Naive thymus-derived CD4-positive, alpha-beta T cell (primary cell): ENCODE results near the gene USP36. TPM values are rescaled to one million over a fixed set of nuclear protein-coding genes. Genes with fewer than 3 reads are reported as not detected.
A peak's percentile ranks its signal among the peaks of the same experiment; 100 is the strongest.

Experiments used
- ATAC-seq: fragments of 150-1000 bp; cut with Tn5 transposase; 2 replicates; pipeline ENCODE4 v1.10.0; 2021; ENCODE audit warnings: mild to moderate bottlenecking, moderate library complexity
- CTCF ChIA-PET: fragments of 350-600 bp; sonication (Branson Sonifier 250); formaldehyde crosslinking; loops from one replicate; lab custom pipeline; 2021; ENCODE audit warnings: antibody characterized with exemption; lab: Charles Lee
- POLR2A ChIA-PET: fragments of 350-600 bp; sonication (Branson Sonifier 250); formaldehyde crosslinking; loops from one replicate; lab custom pipeline; 2021; ENCODE audit warnings: antibody characterized with exemption, inconsistent platforms; lab: Charles Lee
- DNase-seq, 9 donors: peaks; one replicate each; pipeline versions ENCODE4 v3.0.0 to v3.0.0-alpha.2; 2020 to 2022; ENCODE audit warnings: mixed read lengths in 1 of 9
- H3K27ac ChIP-seq: one replicate; pipeline ENCODE4 v1.7.0; 2013; ENCODE audit warnings: mild to moderate bottlenecking, low read depth, low read length, moderate library complexity
- H3K27me3 ChIP-seq, 2 donors: one replicate each; pipeline ENCODE4 v1.7.0; 2013; ENCODE audit warnings: low read length in 2 of 2, mild to moderate bottlenecking in 2 of 2, moderate library complexity in 2 of 2; ENCODE audit not compliant: control insufficient read depth in 2 of 2, insufficient read depth in 2 of 2
- H3K36me3 ChIP-seq, 3 experiments: 1 replicate in 2 of 3; 2 replicates in 1 of 3; pipeline ENCODE4 v1.7.0; 2013; ENCODE audit warnings: low read length in 3 of 3, mild to moderate bottlenecking in 3 of 3, moderate library complexity in 1 of 3; ENCODE audit not compliant: insufficient read depth in 3 of 3, control insufficient read depth in 2 of 3
- H3K4me1 ChIP-seq, 2 donors: one replicate each; pipeline ENCODE4 v1.7.0; 2013; ENCODE audit warnings: low read length in 2 of 2, mild to moderate bottlenecking in 2 of 2, moderate library complexity in 1 of 2; ENCODE audit not compliant: control insufficient read depth in 2 of 2, insufficient read depth in 2 of 2
- H3K4me3 ChIP-seq: 2 replicates; pipeline ENCODE4 v1.7.0; 2013; ENCODE audit warnings: mild to moderate bottlenecking, low read length
- H3K9me3 ChIP-seq, 3 experiments: 1 replicate in 2 of 3; 2 replicates in 1 of 3; pipeline ENCODE4 v1.7.0; 2013; ENCODE audit warnings: low read length in 3 of 3; ENCODE audit not compliant: control insufficient read depth in 2 of 3
- H3K27ac Mint-ChIP-seq, 9 donors: one replicate each; pipeline ENCODE4 v1.8.0; 2020 to 2022; ENCODE audit warnings: mixed read lengths in 9 of 9, mild to moderate bottlenecking in 8 of 9, moderate library complexity in 5 of 9, inconsistent platforms in 2 of 9
- H3K27me3 Mint-ChIP-seq, 5 donors: one replicate each; pipeline ENCODE4 v1.8.0; 2021 to 2022; ENCODE audit warnings: mixed read lengths in 5 of 5, mild to moderate bottlenecking in 1 of 5
- H3K36me3 Mint-ChIP-seq, 5 donors: one replicate each; pipeline ENCODE4 v1.8.0; 2020 to 2022; ENCODE audit warnings: mixed read lengths in 5 of 5, mild to moderate bottlenecking in 3 of 5, inconsistent platforms in 1 of 5
- H3K4me1 Mint-ChIP-seq, 7 donors: one replicate each; pipeline ENCODE4 v1.8.0; 2020 to 2022; ENCODE audit warnings: mixed read lengths in 7 of 7, mild to moderate bottlenecking in 3 of 7, inconsistent platforms in 1 of 7
- H3K4me3 Mint-ChIP-seq, 10 donors: one replicate each; pipeline ENCODE4 v1.8.0; 2020 to 2022; ENCODE audit warnings: mild to moderate bottlenecking in 10 of 10, mixed read lengths in 10 of 10, moderate library complexity in 6 of 10, inconsistent platforms in 2 of 10
- H3K9me3 Mint-ChIP-seq, 11 donors: one replicate each; pipeline ENCODE4 v1.8.0; 2020 to 2022; ENCODE audit warnings: mixed read lengths in 11 of 11, mild to moderate bottlenecking in 4 of 11, inconsistent platforms in 1 of 11, moderate library complexity in 1 of 11
- intact Hi-C, 2 donors: fragments of 100-400 bp; cut with micrococcal nuclease; formaldehyde crosslinking; loops; one replicate each; pipeline ENCODE4 v1.15.1; 2023
- polyA plus RNA-seq, 2 donors: library from polyadenylated mRNA; unstranded; fragments of 300-500 nt; fragmentation: Illumina TruSeq; gene quantifications; one replicate each; pipeline ENCODE4 v1.2.3, GENCODE V29; 2021
- total RNA-seq, 6 experiments: library from RNA in 5 of 6; stranded (reverse) in 5 of 6; gene quantifications; 1 replicate in 5 of 6; 2 replicates in 1 of 6; pipeline ENCODE4 v1.2.3 and lab custom pipeline; 2021 to 2026

The USP36 gene
- total and polyA plus RNA-seq, 7 experiments from 2014 or later, result 37.4 to 414 (median 148) TPM

- no peak for ATAC-seq
- Histone ChIP-seq H3K36me3 (peaks cover 0 to 6% (median 0%) of the 10 kb centered on the region in 3 experiments), H3K9me3 (no peaks in the 10 kb centered on the region), H3K4me3 (peak overlapping the region; percentile 49), H3K27ac (peak overlapping the region; percentile 94), H3K27me3 (no peaks in the 10 kb centered on the region), H3K4me1 (peaks cover 41 to 50% of the 10 kb centered on the region in 2 donors)
- Mint-ChIP-seq H3K4me1 (peaks cover 22 to 58% (median 47%) of the 10 kb centered on the region in 7 donors), H3K36me3 (peaks cover 0 to 38% (median 6%) of the 10 kb centered on the region in 5 donors), H3K27me3 (no peaks in the 10 kb centered on the region), H3K27ac (peak overlapping the region in 8 of 9 donors; percentile 82 to 97 (median 94)), H3K4me3 (peak overlapping the region in 8 of 10 donors; percentile 76 to 97 (median 84)), H3K9me3 (peaks cover 0 to 1% (median 0%) of the 10 kb centered on the region in 11 donors)
- intact Hi-C loops, result loop anchor here in 1 of 2 donors (5.0 kb wide), 2 partner anchors 41 to 421 kb away; no protein-coding TSS in a partner anchor
- ChIA-PET CTCF (interaction anchor here (0.7 to 1.0 kb wide), 3 partner anchors 11 to 43 kb away, joined by 3 to 6 read pairs (median 4); no protein-coding TSS in a partner anchor), POLR2A (interaction anchor here (0.5 to 2.2 kb wide), 15 partner anchors 9 to 62 kb away, joined by 3 to 10 read pairs (median 4); partner anchors contain the start of gene USP36)
- peak in 3 of 9 donors; percentile 32 to 43 (median 42) for DNase-seq
These were observed 62.7 kb downstream of the USP36 start for GRCh38 chr17:78777881-78778280.

GRCh38 chr17:78774956-78775571, 65.5 kb downstream of the USP36 start:
- ATAC-seq (peak; percentile 55), DNase-seq (peak in 7 of 9 donors; percentile 49 to 71 (median 55))
- Mint-ChIP-seq H3K27me3 (no peaks in the 10 kb centered on the region), H3K36me3 (peaks cover 0 to 47% (median 15%) of the 10 kb centered on the region in 5 donors), H3K4me3 (peak overlapping the region in 8 of 10 donors; percentile 85 to 98 (median 92)), H3K9me3 (peaks cover 0 to 1% (median 0%) of the 10 kb centered on the region in 11 donors), H3K4me1 (peaks cover 34 to 79% (median 69%) of the 10 kb centered on the region in 7 donors), H3K27ac (peak overlapping the region in 8 of 9 donors; percentile 91 to 98 (median 97))
- H3K27me3 ChIP-seq, result no peaks in the 10 kb centered on the region
- H3K4me1 ChIP-seq, result peaks cover 67 to 71% of the 10 kb centered on the region in 2 donors
- H3K36me3 ChIP-seq, result no peaks in the 10 kb centered on the region
- H3K4me3 ChIP-seq, result peak overlapping the region; percentile 55
- ChIA-PET POLR2A (interaction anchor here (0.5 to 3.6 kb wide), 17 partner anchors 9 to 54 kb away, joined by 3 to 19 read pairs (median 4); no protein-coding TSS in a partner anchor), CTCF (interaction anchor here (0.5 to 1.7 kb wide), 5 partner anchors 9 to 90 kb away, joined by 3 to 6 read pairs (median 4); no protein-coding TSS in a partner anchor)
- H3K27ac ChIP-seq, result peak overlapping the region; percentile 81
- H3K9me3 ChIP-seq, result no peaks in the 10 kb centered on the region
- intact Hi-C loops, result loop anchor here (1.0 to 5.0 kb wide), 6 partner anchors 9 to 418 kb away; no protein-coding TSS in a partner anchor

- peaks cover 28 to 73% (median 67%) of the 10 kb centered on the region in 7 donors for H3K4me1 Mint-ChIP-seq
- no peaks in the 10 kb centered on the region for H3K27me3 Mint-ChIP-seq
- CTCF ChIA-PET, result interaction anchor here (0.5 to 1.2 kb wide), 3 partner anchors 9 to 38 kb away, joined by 3 to 4 read pairs (median 3); no protein-coding TSS in a partner anchor
- H3K4me3 Mint-ChIP-seq, result peak overlapping the region in 8 of 10 donors; percentile 85 to 98 (median 92)
- H3K9me3 ChIP-seq, result no peaks in the 10 kb centered on the region
- peak overlapping the region; percentile 55 for H3K4me3 ChIP-seq
- H3K36me3 ChIP-seq, result no peaks in the 10 kb centered on the region
- H3K36me3 Mint-ChIP-seq, result peaks cover 0 to 41% (median 13%) of the 10 kb centered on the region in 5 donors
- H3K27ac Mint-ChIP-seq, result peak overlapping the region in 8 of 9 donors; percentile 91 to 98 (median 97)
- ATAC-seq, result peak; percentile 34
- POLR2A ChIA-PET, result interaction anchor here (0.5 to 3.6 kb wide), 12 partner anchors 9 to 54 kb away, joined by 3 to 19 read pairs (median 4); no protein-coding TSS in a partner anchor
- peaks cover 0 to 1% (median 0%) of the 10 kb centered on the region in 11 donors for H3K9me3 Mint-ChIP-seq
- peaks cover 70 to 77% of the 10 kb centered on the region in 2 donors for H3K4me1 ChIP-seq
- H3K27me3 ChIP-seq, result no peaks in the 10 kb centered on the region
- intact Hi-C loops, result no loop called here
- H3K27ac ChIP-seq, result peak overlapping the region; percentile 81
- DNase-seq, result peak in 1 of 9 donors; percentile 26
These were observed 66.2 kb downstream of the USP36 start for GRCh38 chr17:78774453-78774852.

- Mint-ChIP-seq H3K27me3 (no peaks in the 10 kb centered on the region), H3K9me3 (peaks cover 0 to 1% (median 0%) of the 10 kb centered on the region in 11 donors), H3K27ac (peak overlapping the region in 8 of 9 donors; percentile 82 to 99 (median 96)), H3K4me1 (peaks cover 26 to 60% (median 51%) of the 10 kb centered on the region in 7 donors), H3K36me3 (peaks cover 0 to 30% (median 9%) of the 10 kb centered on the region in 5 donors), H3K4me3 (peak overlapping the region in 8 of 10 donors; percentile 81 to 95 (median 84))
- ChIA-PET POLR2A (interaction anchor here (0.7 to 12.1 kb wide), 6 partner anchors 9 to 1327 kb away, joined by 3 to 122 read pairs (median 7); partner anchors contain the start of gene CYTH1), CTCF (interaction anchor here (0.6 to 1.4 kb wide), 5 partner anchors 8 to 1590 kb away, joined by 3 to 4 read pairs (median 3); no protein-coding TSS in a partner anchor)
- ATAC-seq, result peak; percentile 24
- H3K27me3 ChIP-seq, result no peaks in the 10 kb centered on the region
- intact Hi-C loops, result loop anchor here in 1 of 2 donors (1.0 kb wide), 3 partner anchors 8 to 24 kb away; no protein-coding TSS in a partner anchor
- H3K27ac ChIP-seq, result peak overlapping the region; percentile 73
- no peaks in the 10 kb centered on the region for H3K9me3 ChIP-seq
- DNase-seq, result peak in 2 of 9 donors; percentile 52
- peak overlapping the region; percentile 17 for H3K4me3 ChIP-seq
- peaks cover 81 to 84% of the 10 kb centered on the region in 2 donors for H3K4me1 ChIP-seq
- no peaks in the 10 kb centered on the region for H3K36me3 ChIP-seq
These were observed 68.7 kb downstream of the USP36 start for GRCh38 chr17:78771758-78772382.

- no peak overlapping the region for H3K4me3 ChIP-seq
- H3K27ac Mint-ChIP-seq, result no peak overlapping the region
These were observed 71.3 kb downstream of the USP36 start for GRCh38 chr17:78769196-78769773.

More at GRCh38 chr17:78769196-78769773, 71.3 kb downstream of the USP36 start:
- ATAC-seq (peak; percentile 47), DNase-seq (no peak)
- intact Hi-C loops, result loop anchor here in 1 of 2 donors (1.0 to 2.0 kb wide), 2 partner anchors 10 to 60 kb away; no protein-coding TSS in a partner anchor
- Histone ChIP-seq H3K9me3 (no peaks in the 10 kb centered on the region), H3K36me3 (no peaks in the 10 kb centered on the region), H3K4me1 (peaks cover 90 to 93% of the 10 kb centered on the region in 2 donors), H3K27me3 (no peaks in the 10 kb centered on the region), H3K27ac (peak overlapping the region; percentile 73)
- H3K4me1 Mint-ChIP-seq, result peaks cover 21 to 45% (median 40%) of the 10 kb centered on the region in 7 donors
- no peaks in the 10 kb centered on the region for H3K27me3 Mint-ChIP-seq
- ChIA-PET POLR2A (interaction anchor here (0.8 to 12.1 kb wide), 9 partner anchors 8 to 46 kb away, joined by 3 to 122 read pairs (median 4); no protein-coding TSS in a partner anchor), CTCF (interaction anchor here (0.7 to 2.6 kb wide), 6 partner anchors 10 to 34 kb away, joined by 3 to 10 read pairs (median 6); no protein-coding TSS in a partner anchor)
- peaks cover 0 to 24% (median 9%) of the 10 kb centered on the region in 5 donors for H3K36me3 Mint-ChIP-seq
- no peak overlapping the region for H3K4me3 Mint-ChIP-seq
- no peaks in the 10 kb centered on the region for H3K9me3 Mint-ChIP-seq
